GM18519 (cell line): ENCODE results near the gene MRPL38.
"Not testable (repeated sequence)": the region's sequence is repeated elsewhere in the genome, so short reads cannot be mapped to it uniquely, and the experiment has no call there.

Experiments
- ATAC-seq: cut with Tn5 transposase; IDR thresholded peaks from one replicate; pipeline ENCODE4 v1.9.1; 2021; ENCODE audit warnings: mild to moderate bottlenecking, moderate library complexity; ENCODE audit not compliant: unreplicated experiment, low FRiP score

MRPL38 gene

DNA sequence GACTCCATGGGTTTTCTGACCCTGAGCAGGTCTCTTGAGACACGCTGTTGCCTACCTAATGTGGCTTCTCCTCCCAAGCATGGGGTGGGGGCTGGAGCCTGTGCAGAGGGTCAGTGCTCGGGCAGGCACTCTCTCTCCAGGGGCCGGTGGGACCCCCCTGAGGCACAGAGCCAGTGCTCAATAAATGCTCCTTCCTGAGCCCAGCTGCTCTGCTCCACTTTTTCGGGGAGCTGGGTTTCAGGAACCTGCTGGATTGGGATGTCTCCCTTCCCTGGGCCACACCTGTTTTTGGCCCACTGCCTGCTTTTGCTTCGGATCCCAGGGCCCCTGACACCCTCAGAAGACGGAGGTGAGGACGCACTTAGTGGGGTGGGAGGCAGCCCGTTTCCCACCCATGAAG lies 6.6 kb downstream of the MRPL38 start:
- ATAC-seq = no peak

DNA sequence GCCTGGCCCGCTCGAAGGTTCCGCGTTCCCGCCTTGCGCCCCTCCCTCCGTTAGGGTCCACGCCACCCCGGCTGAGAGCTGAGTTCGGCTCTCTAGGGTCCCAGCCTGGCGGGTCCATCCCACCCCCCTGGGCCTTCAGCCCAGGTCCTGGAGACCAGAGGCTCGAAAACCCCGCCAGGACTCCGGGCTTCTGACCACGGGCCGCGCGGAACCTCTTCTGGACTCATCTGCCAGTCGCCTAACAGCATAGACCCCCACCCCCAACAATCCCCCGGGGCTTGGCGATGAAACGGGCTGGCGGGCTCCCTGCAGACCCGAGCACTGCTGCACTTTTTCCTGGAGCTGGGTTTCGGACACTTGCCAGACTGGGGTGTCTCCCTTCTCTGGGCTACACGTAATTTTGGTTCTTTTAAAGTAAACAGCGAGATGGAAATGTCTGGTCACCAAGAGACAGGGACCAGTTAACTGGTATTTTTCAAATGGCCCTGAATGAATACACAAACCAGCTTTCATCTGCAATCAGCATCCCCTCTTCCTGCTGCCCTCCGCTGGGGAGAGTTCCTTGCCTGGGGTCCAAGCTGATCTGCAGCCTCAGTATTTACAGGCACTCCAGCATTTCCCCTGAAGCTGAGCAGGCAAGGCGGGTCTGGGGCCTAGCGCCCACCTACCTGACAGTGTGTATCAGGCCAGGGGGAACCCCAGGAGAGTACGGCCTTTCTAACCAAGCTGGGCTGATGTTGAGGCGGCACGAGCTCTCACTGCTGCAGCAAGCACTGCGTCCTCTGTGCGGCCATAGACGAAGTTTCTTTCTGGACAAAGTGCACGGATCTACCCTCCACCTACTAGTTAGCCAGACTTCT lies 7.3 kb downstream of the MRPL38 start:
- ATAC-seq = no peak

DNA sequence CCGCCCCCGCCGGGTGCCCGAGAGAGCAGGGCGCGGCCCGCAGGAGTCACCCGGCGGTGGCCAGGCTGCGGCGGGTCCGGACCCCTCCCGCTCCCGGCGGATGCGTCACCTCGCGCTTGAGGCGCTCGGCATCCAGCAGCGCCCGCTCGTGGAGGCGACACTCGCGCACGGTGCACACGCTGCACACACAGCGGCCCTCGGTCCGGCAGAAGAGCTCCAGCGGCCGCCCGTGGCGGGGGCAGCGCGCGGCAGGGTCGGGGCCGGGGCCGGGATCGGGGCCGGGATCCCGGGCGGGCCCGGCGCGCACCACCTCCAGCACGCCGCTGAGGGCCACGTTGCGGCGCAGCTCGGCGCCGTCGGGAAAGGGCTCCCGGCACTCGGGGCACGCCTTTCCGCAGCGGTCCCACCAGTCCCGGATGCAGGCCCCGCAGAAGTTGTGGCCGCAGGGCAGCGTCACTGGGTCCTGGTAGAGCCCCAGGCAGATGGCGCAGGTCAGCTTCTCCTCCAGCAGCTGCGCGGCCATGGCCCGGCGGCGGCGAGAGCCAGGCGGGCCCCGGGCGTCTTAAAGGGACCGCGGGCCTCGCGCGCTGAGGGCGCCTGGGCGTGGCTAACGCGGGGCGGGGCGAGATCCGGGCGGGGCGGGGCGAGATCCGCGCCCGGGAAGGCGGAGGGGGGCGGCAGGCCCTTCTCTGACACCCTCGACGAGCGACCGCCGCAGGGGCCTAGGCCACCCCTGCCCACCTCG lies 8.1 kb downstream of the MRPL38 start, which contains the start of gene TRIM65:
TRIM65 (minus strand) TSS at position 537 of the 745 bp plus-strand sequence; CDS start at position 523, 14 bp downstream.
- no peak for ATAC-seq

DNA sequence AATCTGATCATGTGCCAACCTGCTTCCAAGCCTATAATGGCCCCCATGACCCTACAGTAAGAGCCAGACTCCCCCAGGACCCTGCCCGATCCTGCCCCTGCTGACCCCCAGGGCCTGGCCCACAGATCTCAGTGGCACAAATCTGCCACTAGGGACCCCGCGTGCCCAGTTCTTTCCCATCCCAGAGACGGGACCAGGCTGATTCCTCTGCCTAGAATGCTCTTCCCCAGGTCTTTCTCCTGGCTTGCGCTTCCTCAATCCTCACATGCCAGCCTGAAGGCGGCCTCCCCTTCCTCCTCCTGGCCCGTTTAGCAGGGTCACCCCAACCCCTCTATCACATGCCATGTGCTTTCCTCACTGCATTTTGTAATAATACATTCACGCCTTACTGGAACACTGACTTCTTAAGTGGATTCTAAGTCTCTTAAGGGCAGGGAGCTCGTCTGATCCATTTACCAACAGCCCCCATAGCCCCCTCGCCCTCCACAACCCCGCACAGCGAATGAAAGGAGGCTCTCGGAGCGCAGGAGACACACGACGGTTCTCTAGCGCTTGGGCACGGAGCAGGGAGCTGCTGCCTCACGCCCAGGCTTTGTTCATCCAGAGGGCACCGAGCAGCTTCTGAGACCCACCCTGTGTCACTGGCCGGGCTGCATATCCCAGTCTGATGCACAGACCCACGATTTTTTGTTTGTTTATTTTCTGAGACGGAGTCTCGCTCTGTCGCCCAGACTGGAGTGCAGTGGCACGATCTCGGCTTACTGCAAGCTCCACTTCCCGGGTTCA lies 9.1 kb downstream of the MRPL38 start:
- no peak for ATAC-seq

DNA sequence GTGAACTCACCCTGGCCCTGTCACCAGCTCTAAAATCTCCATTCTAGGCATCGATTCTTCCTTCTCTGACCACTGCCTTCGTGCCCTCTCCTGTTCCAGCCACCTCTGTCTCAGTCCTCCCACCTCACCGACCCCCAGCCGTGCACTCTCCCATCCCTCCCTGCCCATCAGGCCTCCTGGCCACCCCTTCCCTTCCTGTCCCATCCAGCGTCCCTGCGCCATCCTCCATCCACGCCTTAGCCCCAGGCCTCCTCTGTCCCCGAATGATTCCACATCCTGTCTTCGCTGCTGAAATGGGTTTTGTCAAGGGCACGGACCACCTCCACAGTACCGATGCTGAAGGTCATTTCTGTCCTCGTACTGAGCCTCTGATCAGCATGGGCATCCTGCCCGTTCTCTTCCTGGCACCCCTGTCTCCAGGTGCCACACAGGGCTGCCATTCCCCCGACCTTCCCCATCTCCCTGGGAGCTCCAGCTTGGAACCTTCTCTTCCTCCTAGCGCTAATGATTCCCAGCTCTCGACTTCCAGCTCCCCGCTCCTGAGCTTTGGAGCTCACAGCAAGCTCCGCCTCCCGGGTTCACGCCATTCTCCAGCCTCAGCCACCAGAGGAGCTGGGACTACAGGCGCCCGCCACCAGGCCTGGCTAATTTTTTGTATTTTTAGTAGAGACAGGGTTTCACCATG lies 10.5 kb downstream of the MRPL38 start:
- ATAC-seq = no peak

DNA sequence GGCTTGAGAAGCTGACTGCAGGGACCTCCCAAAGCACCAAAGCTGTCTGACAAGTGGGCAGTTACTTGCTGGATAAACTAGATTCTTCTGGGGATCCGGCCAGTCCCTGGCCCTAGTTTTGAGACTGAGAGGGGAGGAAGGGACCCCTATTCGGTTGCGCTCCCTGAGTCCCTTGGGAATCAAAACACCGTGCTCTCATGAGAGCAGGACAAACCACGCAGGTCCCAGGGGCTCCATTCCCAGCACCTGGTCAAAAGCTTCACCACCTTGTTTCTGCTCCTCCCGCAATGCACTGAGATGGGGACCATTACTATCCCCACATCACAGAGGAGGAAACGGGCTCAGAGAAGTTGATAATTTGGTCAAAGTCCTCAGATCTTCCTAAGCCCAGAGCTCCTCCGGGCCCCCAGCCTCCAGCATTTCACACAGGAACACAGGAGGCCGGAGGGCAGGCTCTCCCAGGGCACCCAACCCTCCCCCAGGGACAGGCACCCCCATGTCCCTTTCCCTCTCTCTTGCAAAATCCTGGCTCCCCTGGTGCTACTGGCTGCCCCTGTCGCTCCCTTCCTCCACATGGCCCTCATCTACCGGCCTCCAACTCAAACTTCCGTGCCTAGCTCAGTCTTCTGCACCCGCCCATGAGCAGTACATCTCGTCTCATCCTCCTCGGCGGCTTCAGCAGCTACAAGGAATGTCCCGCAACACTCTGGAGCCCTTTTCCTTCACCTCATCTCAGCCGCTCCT lies 11.2 kb downstream of the MRPL38 start:
- no peak for ATAC-seq

DNA sequence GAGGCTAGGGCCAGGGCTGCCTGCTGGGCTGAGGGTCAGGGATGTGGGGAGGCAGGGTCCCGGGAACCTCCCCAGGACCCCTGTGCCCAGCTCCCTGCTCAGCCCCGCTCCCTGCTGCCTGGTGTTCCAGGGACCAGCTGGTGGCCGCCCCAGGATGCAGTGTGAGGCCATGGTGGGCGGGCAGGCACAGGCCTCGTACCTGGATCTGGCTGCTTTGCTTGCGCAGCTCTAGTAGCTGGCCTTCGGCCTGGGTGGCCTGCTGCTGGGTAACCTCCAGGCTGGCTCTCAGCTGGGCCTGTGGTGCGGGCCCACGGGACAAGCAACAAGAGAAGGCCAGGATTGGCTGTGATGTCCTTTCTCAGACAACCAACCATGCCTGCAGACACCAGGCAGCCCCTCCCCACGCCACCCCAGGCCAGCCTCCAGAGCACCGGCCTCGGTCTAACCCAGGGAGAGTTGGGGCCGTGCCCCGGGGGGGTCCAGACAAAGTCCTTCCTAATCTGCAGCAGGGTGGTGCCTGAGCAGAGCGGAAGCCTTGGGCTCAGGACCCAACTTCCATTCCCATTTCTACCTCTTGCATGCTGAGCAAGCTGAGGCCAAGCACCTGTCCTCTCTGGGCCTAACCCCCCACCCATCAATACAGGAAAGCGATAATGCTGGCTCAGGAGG lies 12.0 kb downstream of the MRPL38 start:
- no peak for ATAC-seq

DNA sequence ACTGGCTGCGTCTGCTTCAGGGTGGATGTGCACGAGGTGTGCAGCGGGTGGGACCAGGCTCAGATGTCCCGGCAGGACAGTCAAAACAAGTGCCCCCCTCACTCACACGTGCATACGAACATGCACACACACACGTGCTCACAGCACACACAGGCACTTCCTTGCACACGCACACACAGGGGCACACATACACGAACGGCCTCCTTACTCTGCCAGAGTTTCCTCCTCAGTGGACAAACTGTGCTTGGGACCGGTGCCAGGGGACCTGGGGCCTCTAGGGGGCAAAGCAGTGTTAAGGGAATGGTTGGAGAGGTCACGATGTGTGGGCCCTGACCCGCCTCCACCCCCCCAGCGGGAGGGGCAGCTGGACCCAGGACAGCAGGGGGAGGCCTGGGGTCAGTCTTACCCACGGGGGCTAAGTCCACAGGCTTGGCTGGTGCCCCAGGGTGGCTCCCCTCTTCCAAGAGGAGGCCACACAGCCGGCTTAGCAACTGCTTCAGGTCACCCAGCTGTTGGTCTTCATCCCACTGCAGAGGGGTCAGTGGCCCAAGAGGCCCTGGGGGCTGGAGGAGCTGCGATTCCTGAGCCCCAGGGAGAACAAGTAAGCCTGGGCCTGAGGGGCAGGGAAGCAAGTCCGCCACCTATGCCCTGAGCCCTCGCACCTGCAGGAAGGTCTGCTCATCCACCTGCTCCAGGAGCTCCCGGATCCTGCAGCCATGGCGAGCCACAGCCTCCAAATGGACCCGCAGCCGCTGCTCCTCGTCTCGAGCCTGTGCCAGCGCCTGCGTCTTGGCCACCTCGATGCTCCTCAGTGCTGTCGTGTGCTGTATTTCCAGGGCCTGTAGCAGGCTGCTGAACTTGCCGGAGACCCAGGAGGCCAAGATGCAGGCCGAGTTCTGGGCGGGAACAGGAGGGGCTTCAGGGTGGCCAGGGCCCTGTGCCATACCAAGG lies 12.8 kb downstream of the MRPL38 start:
- ATAC-seq = no peak

DNA sequence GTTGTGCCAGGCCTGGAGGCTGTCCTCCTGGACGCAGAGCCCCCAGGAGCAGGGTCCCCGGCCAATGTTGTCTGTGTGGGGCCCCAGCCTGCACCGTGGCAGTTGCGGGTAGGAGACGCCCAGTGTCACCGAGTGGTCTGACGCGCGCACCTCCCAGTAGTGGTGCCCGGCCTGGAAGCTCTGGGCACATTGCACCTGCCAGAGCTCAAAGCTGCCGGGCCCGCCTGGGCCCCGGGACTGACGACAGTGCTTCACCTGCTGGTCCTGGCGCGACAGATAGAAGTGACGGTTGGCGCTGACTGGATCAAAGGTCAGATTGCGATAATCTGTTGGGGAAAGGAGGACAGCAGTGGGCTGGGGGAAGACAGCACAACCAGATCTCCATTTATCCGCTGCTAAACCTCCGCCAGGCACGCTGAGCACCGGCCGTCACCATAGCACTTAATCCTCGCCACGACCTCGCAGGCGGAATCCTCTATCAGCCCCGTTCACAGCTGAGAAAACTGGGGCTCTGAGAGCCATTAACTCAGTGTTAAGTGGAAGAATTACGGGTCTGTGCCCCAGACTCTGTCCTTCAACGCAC lies 13.6 kb downstream of the MRPL38 start:
- ATAC-seq = no peak

DNA sequence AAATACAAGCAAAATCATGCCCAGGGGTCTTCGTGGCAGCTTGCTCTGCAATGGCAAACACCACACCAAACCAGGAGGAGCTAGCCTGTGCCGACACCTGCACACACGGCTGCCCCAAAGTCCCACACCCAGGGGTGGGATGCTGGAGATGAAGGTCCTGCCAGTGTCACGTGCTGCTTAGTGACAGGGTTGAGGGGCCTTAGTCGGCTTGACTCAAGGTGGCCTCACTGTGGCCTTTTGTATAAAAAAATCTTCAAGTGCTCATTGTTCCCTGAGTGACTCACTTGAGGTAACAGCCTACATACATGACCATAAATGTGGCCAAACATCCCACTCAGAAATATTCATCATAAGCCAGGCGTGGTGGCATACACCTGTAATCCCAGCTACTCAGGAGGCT lies 15.2 kb downstream of the MRPL38 start:
- ATAC-seq = no peak

DNA sequence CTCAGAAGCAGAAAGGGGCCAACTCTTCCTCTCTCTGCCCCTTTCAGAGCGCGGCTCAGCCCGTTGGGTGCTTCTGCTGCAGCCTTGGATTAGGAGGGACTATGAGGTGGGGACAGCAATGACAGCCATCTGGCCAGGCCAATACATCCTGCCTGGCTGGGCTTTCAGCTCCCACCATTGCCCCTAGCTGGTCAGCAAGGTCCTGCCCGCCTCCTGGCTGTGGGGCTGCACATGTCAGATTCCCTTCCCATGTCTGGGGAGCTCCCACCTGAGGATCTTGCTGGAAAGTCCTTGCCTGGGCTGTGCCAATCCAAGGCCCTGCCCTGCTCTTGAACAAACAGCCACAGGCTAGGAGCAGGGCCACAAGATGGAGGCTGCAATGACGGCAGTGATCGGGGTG lies 16.2 kb downstream of the MRPL38 start:
- ATAC-seq = no peak

DNA sequence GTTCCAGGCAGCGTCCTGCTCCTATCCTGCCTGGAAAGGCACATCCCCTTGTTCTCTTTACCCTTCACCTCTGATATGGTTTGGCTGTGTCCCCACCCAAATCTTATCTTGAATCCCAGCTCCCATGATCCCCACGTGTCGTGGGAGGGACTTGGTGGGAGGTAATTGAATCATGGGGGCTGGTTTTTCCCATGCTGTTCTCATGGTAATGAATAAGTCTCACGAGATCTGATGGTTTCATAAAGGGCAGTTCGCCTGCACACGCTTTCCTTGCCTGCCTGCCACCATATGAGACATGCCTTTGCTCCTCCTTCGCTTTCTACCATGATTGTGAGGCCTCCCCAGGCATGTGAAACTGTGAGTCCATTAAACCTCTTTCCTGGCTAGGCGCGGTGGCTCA lies 18.8 kb downstream of the MRPL38 start:
- not testable (repeated sequence) for ATAC-seq

DNA sequence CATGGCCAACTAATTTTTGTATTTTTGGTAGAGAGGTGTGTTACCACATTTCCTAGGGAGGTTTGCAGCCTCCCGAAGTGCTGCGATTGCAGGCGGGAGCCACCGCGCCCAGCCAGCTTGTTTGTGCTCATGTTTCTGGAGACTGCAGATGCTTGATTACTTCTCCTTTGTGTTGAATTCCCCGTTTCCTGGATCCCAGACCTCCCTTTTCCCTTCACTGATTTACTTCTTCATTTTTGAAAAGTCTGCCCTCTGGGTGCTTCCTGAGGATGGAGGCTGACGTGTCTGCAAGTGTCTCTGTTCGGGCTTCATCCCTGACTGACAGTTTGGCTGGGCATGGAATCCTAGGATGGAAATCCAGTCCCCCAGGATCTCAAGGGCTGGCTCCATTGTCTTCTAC lies 19.3 kb downstream of the MRPL38 start:
- ATAC-seq = no peak

DNA sequence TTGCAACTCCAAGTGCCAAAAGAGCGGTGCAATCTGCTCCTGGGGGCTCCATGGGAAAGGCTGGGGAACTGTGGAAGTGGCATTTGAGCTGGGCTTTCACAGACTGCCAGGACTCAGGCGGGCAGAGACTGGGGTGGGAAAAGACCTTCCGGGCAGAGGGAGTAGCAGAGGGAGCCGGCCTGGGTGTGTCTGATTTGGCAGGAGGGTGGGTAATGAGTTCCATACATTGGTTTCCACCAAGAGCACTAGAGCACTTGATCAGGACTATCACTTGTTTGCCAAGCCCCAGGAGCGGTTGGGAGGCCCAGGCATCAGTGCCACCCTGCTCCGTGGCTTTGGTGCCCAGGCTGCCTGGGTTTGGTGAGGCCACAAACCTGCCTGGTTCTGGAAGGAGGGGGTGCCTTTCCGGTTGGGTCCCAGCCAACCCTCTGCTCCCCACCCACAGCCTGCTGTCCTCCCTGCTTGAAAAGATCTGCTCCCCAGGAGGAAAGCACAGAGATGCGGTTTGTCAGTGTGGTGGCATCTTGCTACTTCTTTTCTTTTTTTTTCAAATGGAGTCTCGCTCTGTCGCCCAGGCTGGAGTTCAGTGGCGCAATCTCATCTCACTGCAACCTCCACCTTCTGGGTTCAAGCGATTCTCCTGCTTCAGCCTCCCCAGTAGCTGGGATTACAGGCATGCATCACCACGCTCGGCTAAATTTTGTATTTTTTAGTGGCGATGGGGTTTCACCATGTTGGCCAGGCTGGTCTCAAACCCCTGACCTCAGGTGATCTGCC lies 22.8 kb downstream of the MRPL38 start:
- no peak for ATAC-seq

DNA sequence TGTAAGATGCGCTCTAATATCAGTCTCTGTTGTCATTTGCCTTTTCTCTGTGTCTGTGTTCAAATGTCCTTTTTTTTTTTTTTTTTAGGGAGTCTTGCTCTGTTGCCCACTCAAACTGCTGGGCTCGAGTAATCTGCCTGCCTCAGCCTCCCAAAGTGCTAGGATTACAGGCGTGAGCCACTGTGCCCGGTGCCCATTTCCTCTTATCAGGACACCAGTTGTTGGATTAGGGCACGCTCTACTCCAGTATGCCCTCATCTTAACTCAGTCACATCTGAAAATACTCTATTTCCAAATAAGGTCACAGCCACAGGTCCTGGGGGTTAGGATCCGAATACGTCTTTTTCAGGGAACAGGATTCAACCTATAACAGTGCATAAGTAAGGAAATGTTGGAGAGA lies 24.4 kb downstream of the MRPL38 start:
- ATAC-seq = no peak

DNA sequence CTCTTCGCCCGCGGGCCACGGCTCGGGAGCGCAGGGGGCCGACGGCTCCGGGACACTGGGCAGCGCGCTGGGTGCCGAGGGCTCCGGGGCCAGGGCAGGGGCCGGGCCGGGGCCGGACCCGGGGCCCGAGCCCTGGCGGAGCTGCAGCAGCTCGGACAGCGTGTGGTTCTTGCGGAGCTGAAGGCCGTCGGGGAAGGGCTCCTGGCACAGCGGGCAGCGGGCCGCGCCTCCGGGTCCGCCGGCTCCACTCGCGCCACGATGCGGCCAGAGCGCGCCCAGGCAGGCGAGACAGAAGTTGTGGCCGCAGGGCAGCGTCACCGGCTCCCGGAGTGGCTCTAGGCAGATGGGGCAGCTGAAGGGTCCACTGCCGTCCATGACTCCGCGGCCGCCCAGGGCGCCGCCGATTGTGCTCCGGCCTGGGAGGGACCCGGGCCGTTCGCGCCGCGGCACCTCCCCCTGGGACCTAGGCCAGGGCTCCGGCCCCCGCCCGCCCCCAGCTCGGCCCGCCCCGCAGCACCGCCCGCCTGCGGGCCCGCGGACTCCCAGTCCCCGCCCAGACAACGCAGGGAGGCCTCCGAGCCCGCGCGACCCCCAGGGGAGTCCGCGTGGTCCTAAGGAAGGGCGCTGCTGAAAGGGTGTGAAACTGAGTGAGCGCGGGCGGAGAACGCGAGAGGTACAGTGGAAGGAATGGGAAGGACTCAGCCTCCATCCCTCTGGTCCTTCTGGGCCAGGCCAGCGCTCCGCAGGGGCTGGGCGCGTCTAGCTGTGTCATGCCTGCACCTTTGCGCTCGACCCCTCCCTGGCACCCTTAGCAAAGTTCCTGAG lies 26.3 kb downstream of the MRPL38 start, which contains the start of gene TRIM47:
TRIM47 (minus strand) TSS at position 408 of the 825 bp plus-strand sequence; CDS start at position 375, 33 bp downstream.
- no peak for ATAC-seq
